ENCODE data around the gene ZBTB17.
"Not testable (repeated sequence)": the region's sequence is repeated elsewhere in the genome, so short reads cannot be mapped to it uniquely, and the experiment has no call there.

GRCh38 chr1:15977947-15978346 lies 2.0 kb upstream of the ZBTB17 start:
- TF ChIP-seq, protein P1, sequence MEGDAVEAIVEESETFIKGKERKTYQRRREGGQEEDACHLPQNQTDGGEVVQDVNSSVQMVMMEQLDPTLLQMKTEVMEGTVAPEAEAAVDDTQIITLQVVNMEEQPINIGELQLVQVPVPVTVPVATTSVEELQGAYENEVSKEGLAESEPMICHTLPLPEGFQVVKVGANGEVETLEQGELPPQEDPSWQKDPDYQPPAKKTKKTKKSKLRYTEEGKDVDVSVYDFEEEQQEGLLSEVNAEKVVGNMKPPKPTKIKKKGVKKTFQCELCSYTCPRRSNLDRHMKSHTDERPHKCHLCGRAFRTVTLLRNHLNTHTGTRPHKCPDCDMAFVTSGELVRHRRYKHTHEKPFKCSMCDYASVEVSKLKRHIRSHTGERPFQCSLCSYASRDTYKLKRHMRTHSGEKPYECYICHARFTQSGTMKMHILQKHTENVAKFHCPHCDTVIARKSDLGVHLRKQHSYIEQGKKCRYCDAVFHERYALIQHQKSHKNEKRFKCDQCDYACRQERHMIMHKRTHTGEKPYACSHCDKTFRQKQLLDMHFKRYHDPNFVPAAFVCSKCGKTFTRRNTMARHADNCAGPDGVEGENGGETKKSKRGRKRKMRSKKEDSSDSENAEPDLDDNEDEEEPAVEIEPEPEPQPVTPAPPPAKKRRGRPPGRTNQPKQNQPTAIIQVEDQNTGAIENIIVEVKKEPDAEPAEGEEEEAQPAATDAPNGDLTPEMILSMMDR (IDR thresholded peaks at IDR 0.05): not testable (repeated sequence)
- TF ChIP-seq POLR2A (IDR thresholded peaks at IDR 0.05): not testable (repeated sequence)

All from Peyer's patch (tissue), 4 donors.